IMR-90 (cell line): ENCODE measurements around the gene GGACT. TPM values are rescaled to one million over a fixed set of nuclear protein-coding genes. Genes with fewer than 3 reads are reported as not detected.

Experiments used
- ATAC-seq: fragments of 200-7000 bp; cut with Tn5 transposase; 2 replicates; pipeline ENCODE4 v1.9.1; 2020; ENCODE audit warnings: low read depth, mild to moderate bottlenecking, moderate library complexity
- BruUV-seq: library from RNA; stranded (reverse); fragments of 400-500 nt; replicated peaks from 2 replicates; lab custom pipeline; 2021; lab: Mats Ljungman, UMichigan
- CTCF ChIA-PET: fragments of 300-600 bp; formaldehyde crosslinking; extraction: SDS; loops from one replicate; lab custom pipeline; 2021; ENCODE audit warnings: antibody characterized with exemption; lab: Yijun Ruan, JAX
- POLR2A ChIA-PET: fragments of 300-600 bp; sonication (Branson Sonifier 250); formaldehyde crosslinking; loops from one replicate; lab custom pipeline; 2022; ENCODE audit warnings: antibody characterized with exemption; ENCODE audit not compliant: unreplicated experiment; lab: Charles Lee
- DNase-seq: peaks from one replicate; pipeline ENCODE4 v3.0.0; 2013
- H2AFZ ChIP-seq: replicated peaks from 2 replicates; pipeline ENCODE3; 2013; ENCODE audit warnings: low read length, mild to moderate bottlenecking; ENCODE audit not compliant: poor library complexity
- H2AK5ac ChIP-seq: 2 replicates; pipeline ENCODE4 v1.6.1; 2013; ENCODE audit warnings: low read depth, low read length, inconsistent platforms
- H2AK9ac ChIP-seq: replicated peaks from 2 replicates; pipeline ENCODE3; 2013; ENCODE audit warnings: mild to moderate bottlenecking, low read depth, low read length, moderate library complexity; ENCODE audit not compliant: poor library complexity
- H2BK120ac ChIP-seq: 2 replicates; pipeline ENCODE4 v1.6.1; 2013; ENCODE audit warnings: low read depth, low read length, inconsistent platforms
- H2BK15ac ChIP-seq: 3 replicates; pipeline ENCODE4 v1.6.1; 2013; ENCODE audit warnings: low read depth, low read length, inconsistent platforms
- H2BK20ac ChIP-seq: 2 replicates; pipeline ENCODE4 v1.6.1; 2013; ENCODE audit warnings: low read depth, mild to moderate bottlenecking, inconsistent platforms, low read length, moderate library complexity
- H2BK5ac ChIP-seq: 2 replicates; pipeline ENCODE4 v1.6.1; 2013; ENCODE audit warnings: mild to moderate bottlenecking, low read depth, low read length, inconsistent platforms; ENCODE audit not compliant: poor library complexity, severe bottlenecking
- H3K14ac ChIP-seq: replicated peaks from 2 replicates; pipeline ENCODE4 v1.6.1; 2013; ENCODE audit warnings: low read depth, low read length, inconsistent platforms
- H3K18ac ChIP-seq: 2 replicates; pipeline ENCODE4 v1.6.1; 2013; ENCODE audit warnings: low read depth, low read length, control low read depth
- H3K23ac ChIP-seq: 2 replicates; pipeline ENCODE4 v1.6.1; 2013; ENCODE audit warnings: low read depth, low read length, inconsistent platforms
- H3K27ac ChIP-seq: 2 replicates; pipeline ENCODE4 v1.5.1; 2013; ENCODE audit warnings: mild to moderate bottlenecking, control low read depth, low read length; ENCODE audit not compliant: insufficient read depth
- H3K27me3 ChIP-seq: 2 replicates; pipeline ENCODE4 v1.6.1; 2013; ENCODE audit warnings: low read length; ENCODE audit not compliant: control insufficient read depth, insufficient read depth
- H3K36me3 ChIP-seq: 2 replicates; pipeline ENCODE4 v1.6.1; 2013; ENCODE audit warnings: low read length, mixed read lengths; ENCODE audit not compliant: control insufficient read depth, insufficient read depth
- H3K4ac ChIP-seq: 2 replicates; pipeline ENCODE4 v1.6.1; 2013; ENCODE audit warnings: low read depth, low read length, inconsistent platforms
- H3K4me1 ChIP-seq: 2 replicates; pipeline ENCODE4 v1.6.1; 2013; ENCODE audit warnings: low read length, mixed read lengths; ENCODE audit not compliant: control insufficient read depth, insufficient read depth
- H3K4me2 ChIP-seq: 2 replicates; pipeline ENCODE4 v1.6.1; 2013; ENCODE audit warnings: low read depth, mild to moderate bottlenecking, control low read depth, low read length, moderate library complexity
- H3K4me3 ChIP-seq: 2 replicates; pipeline ENCODE4 v1.5.1; 2013; ENCODE audit warnings: low read depth, mild to moderate bottlenecking, control low read depth, low read length, moderate library complexity; ENCODE audit not compliant: insufficient read depth
- H3K56ac ChIP-seq: 2 replicates; pipeline ENCODE4 v1.6.1; 2013; ENCODE audit warnings: low read length, inconsistent platforms; ENCODE audit not compliant: insufficient read depth; ENCODE audit errors: extremely low read depth
- H3K79me1 ChIP-seq, 2 experiments: 2 replicates each; pipeline ENCODE4 v1.6.1; 2013; ENCODE audit warnings: low read length in 2 of 2, inconsistent platforms in 1 of 2, low read depth in 1 of 2
- H3K9ac ChIP-seq: 2 replicates; pipeline ENCODE4 v1.6.1; 2013; ENCODE audit warnings: low read depth, low read length, control low read depth
- H3K9me1 ChIP-seq: 2 replicates; pipeline ENCODE4 v1.6.1; 2013; ENCODE audit warnings: low read length, inconsistent platforms; ENCODE audit not compliant: insufficient read depth
- H3K9me3 ChIP-seq: 2 replicates; pipeline ENCODE4 v1.6.1; 2013; ENCODE audit warnings: low read length; ENCODE audit not compliant: control insufficient read depth, insufficient read depth
- H4K20me1 ChIP-seq: 2 replicates; pipeline ENCODE4 v1.6.1; 2013; ENCODE audit warnings: low read length, inconsistent platforms; ENCODE audit not compliant: insufficient read depth
- H4K5ac ChIP-seq: 2 replicates; pipeline ENCODE4 v1.6.1; 2013; ENCODE audit warnings: mild to moderate bottlenecking, low read depth, low read length, control low read depth
- H4K8ac ChIP-seq, 2 experiments: 2 replicates each; pipeline ENCODE4 v1.6.1; 2013; ENCODE audit warnings: low read depth in 2 of 2, low read length in 2 of 2, control low read depth in 1 of 2, inconsistent platforms in 1 of 2
- H4K91ac ChIP-seq: 2 replicates; pipeline ENCODE4 v1.6.1; 2013; ENCODE audit warnings: low read depth, low read length, inconsistent platforms; ENCODE audit not compliant: insufficient read depth
- BHLHE40 ChIP-seq: fragments of 150-350 bp; IDR thresholded peaks from 2 replicates; pipeline ENCODE4 v1.6.1; 2016; ENCODE audit warnings: mild to moderate bottlenecking, low read depth, low read length
- CEBPB ChIP-seq: IDR thresholded peaks from 2 replicates; pipeline ENCODE4 v1.6.1; 2012; ENCODE audit warnings: low read depth, low read length, improper control_type of control experiment
- FOS ChIP-seq: fragments of 150-350 bp; IDR thresholded peaks from 2 replicates; pipeline ENCODE4 v1.6.1; 2016; ENCODE audit warnings: low read depth, low read length
- MAFK ChIP-seq: IDR thresholded peaks from 2 replicates; pipeline ENCODE4 v1.6.1; 2012; ENCODE audit warnings: low read depth, low read length, improper control_type of control experiment
- MXI1 ChIP-seq: IDR thresholded peaks from 2 replicates; pipeline ENCODE4 v1.6.1; 2012; ENCODE audit warnings: low read depth, mild to moderate bottlenecking, low read length, moderate library complexity, borderline replicate concordance
- NFE2L2 ChIP-seq: fragments of 150-350 bp; IDR thresholded peaks from 2 replicates; pipeline ENCODE4 v1.6.1; 2016; ENCODE audit warnings: low read depth, mild to moderate bottlenecking, low read length
- RCOR1 ChIP-seq: IDR thresholded peaks from 2 replicates; pipeline ENCODE4 v1.6.1; 2012; ENCODE audit warnings: mild to moderate bottlenecking, low read length, improper control_type of control experiment; ENCODE audit not compliant: insufficient replicate concordance
- SMC3 ChIP-seq: fragments of 150-350 bp; IDR thresholded peaks from 2 replicates; pipeline ENCODE4 v1.6.1; 2016; ENCODE audit warnings: low read depth, mild to moderate bottlenecking, antibody characterized with exemption, low read length, moderate library complexity
- WGBS, 2 experiments: methylation state at CpG; one replicate each; pipeline versions ENCODE4 v1.1.5 to v1.1.7; 2013; ENCODE audit warnings: missing lambda C conversion rate in 2 of 2; ENCODE audit not compliant: insufficient read length in 1 of 2; ENCODE audit errors: extremely low coverage in 2 of 2; 5-methylcytosine and 5-hydroxymethylcytosine counted together
- dilution Hi-C: fragments of 300-500 bp; cut with HindIII; formaldehyde crosslinking; loops from one replicate; pipeline ENCODE4 v1.14.3; 2018; ENCODE audit warnings: low sequenced_read_pairs; ENCODE audit not compliant: unreplicated experiment
- in situ Hi-C: fragments of 300-500 bp; cut with MboI; formaldehyde crosslinking; loops from 3 replicates; pipeline ENCODE4 v1.14.3; 2019; ENCODE audit warnings: low sequenced_read_pairs, inconsistent platforms, mixed read lengths
- intact Hi-C: fragments of 100-400 bp; cut with micrococcal nuclease; formaldehyde crosslinking; loops from 2 replicates; pipeline ENCODE4 v1.10.0; 2022
- polyA plus RNA-seq, 3 experiments: library from polyadenylated mRNA; depleted of rRNA; stranded (reverse); fragments of >200 nt; gene quantifications; 2 replicates each; pipeline ENCODE4 v1.2.3, GENCODE V29; 2012; ENCODE audit warnings: low replicate concordance in 1 of 3
- total RNA-seq: library from RNA; depleted of rRNA; stranded (reverse); fragments of >200 nt; gene quantifications from 2 replicates; pipeline ENCODE4 v1.2.3, GENCODE V29; 2012
- TF ChIP-seq, protein P1 (sequence below): fragments of 150-350 bp; IDR thresholded peaks from 2 replicates; pipeline ENCODE4 v1.6.1; 2016; ENCODE audit warnings: low read depth, mild to moderate bottlenecking, low read length, moderate library complexity, borderline replicate concordance

GGACT gene
- total and polyA plus RNA-seq, 2 of the 4 experiments (the other 2 are of a cell fraction) = 2.0 to 2.6 TPM

DNA sequence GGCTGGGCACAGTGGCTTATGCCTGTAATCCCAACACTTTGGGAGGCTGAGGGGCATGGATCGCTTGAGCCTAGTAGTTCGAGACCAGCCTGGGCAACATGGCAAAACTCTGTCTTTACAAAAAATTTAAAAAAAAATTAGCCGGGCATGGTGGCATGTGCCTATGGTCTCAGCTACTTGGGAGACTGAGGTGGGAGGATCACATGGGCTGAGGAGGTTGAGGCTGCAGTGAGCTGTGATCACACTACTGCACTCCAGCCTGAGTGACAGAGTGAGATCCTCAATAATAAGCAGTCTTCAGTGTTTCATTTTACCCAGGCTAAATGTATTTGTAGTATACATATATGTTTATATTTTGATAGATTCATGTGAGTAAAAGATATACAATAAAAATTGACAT lies 85.0 kb downstream of the GGACT start:
- ChIA-PET CTCF (no interaction called here), POLR2A (no interaction called here)
- H3K4ac ChIP-seq = no peak overlapping the region
- no peak overlapping the region for H4K91ac ChIP-seq
- no peak overlapping the region for H3K9ac ChIP-seq
- H3K4me3 ChIP-seq = no peak overlapping the region
- dilution Hi-C loops = no loop called here
- H2BK20ac ChIP-seq = no peak overlapping the region
- no peak for ATAC-seq
- H3K36me3 ChIP-seq = no peaks in the 10 kb centered on the region
- WGBS, 2 experiments = 93% methylated on average over 2 of the region's 3 CpGs; no CpG with 5 or more reads in 1 of the 2 experiments
- TF ChIP-seq RCOR1 (no peak), NFE2L2 (no peak), MXI1 (no peak), MAFK (no peak), BHLHE40 (no peak), FOS (no peak), CEBPB (no peak), SMC3 (no peak)
- TF ChIP-seq, protein P1, sequence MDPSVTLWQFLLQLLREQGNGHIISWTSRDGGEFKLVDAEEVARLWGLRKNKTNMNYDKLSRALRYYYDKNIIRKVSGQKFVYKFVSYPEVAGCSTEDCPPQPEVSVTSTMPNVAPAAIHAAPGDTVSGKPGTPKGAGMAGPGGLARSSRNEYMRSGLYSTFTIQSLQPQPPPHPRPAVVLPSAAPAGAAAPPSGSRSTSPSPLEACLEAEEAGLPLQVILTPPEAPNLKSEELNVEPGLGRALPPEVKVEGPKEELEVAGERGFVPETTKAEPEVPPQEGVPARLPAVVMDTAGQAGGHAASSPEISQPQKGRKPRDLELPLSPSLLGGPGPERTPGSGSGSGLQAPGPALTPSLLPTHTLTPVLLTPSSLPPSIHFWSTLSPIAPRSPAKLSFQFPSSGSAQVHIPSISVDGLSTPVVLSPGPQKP = no peak
- in situ Hi-C loops = loop anchor here (10.0 kb wide), 1 partner anchor 259 kb away; no protein-coding TSS in a partner anchor
- no peak overlapping the region for H2AFZ ChIP-seq
- no peak overlapping the region for H3K56ac ChIP-seq
- no peak overlapping the region for H4K5ac ChIP-seq
- no peaks in the 10 kb centered on the region for H3K9me3 ChIP-seq
- H3K27me3 ChIP-seq = no peaks in the 10 kb centered on the region
- H2AK9ac ChIP-seq = no peak overlapping the region
- intact Hi-C loops = no loop called here
- no peak overlapping the region for H3K23ac ChIP-seq
- no peak for DNase-seq
- H2AK5ac ChIP-seq = no peak overlapping the region
- peaks cover 4% of the 10 kb centered on the region for H3K4me1 ChIP-seq
- no TSS peak for BruUV-seq
- H3K4me2 ChIP-seq = no peak overlapping the region
- no peak overlapping the region for H2BK120ac ChIP-seq
- H4K8ac ChIP-seq = no peak overlapping the region
- no peak overlapping the region for H2BK5ac ChIP-seq
- H3K14ac ChIP-seq = no peak overlapping the region
- no peaks in the 10 kb centered on the region for H3K9me1 ChIP-seq
- no peaks in the 10 kb centered on the region for H3K79me1 ChIP-seq
- no peak overlapping the region for H3K27ac ChIP-seq
- no peaks in the 10 kb centered on the region for H4K20me1 ChIP-seq
- no peak overlapping the region for H2BK15ac ChIP-seq
- no peak overlapping the region for H3K18ac ChIP-seq
